ENCODE measurements around the gene SH3D21.

- TF ChIP-seq CTCF (IDR thresholded peaks at IDR 0.05; ENCODE audit: low read depth, low read length, poor library complexity, severe bottlenecking): no peak
- no peak for TF ChIP-seq EZH2phosphoT487 (IDR thresholded peaks at IDR 0.05; ENCODE audit: borderline replicate concordance, low read length)
Observed at GRCh38 chr1:36286802-36287201, 19.4 kb upstream of the SH3D21 start.

Data from DOHH2 (cell line).